K562 (cell line): ENCODE measurements around the gene BOLA3.

Experiments
- BCL6 ChIP-seq: fragments of 250-450 bp; sonication (Bioruptor Pico); IDR thresholded peaks from 2 replicates; pipeline ENCODE4 v1.4.0; 2020
- BCLAF1 ChIP-seq, 2 experiments: fragments of 450-650 bp in 1 of 2; IDR thresholded peaks; 2 replicates each; pipeline ENCODE4 v1.6.1; 2011 to 2017; ENCODE audit warnings: low read depth in 2 of 2, antibody characterized with exemption in 1 of 2, borderline replicate concordance in 1 of 2, low read length in 1 of 2, mild to moderate bottlenecking in 1 of 2, mixed read lengths in 1 of 2; ENCODE audit not compliant: control insufficient read depth in 1 of 2
- POLR2AphosphoS5 ChIP-seq: IDR thresholded peaks from 2 replicates; pipeline ENCODE4 v1.6.1; 2011; ENCODE audit warnings: mild to moderate bottlenecking, low read depth, low read length, moderate library complexity; ENCODE audit not compliant: control insufficient read depth, insufficient read depth
- PTBP1 ChIP-seq: fragments of 200-400 bp; formaldehyde crosslinking; IDR thresholded peaks from 2 replicates; pipeline ENCODE4 v1.6.1; 2017; ENCODE audit warnings: low read depth, low read length
- RAD21 ChIP-seq, 2 experiments: fragments of 250-450 bp in 1 of 2; fragments of 450-650 bp in 1 of 2; sonication (Bioruptor Pico) in 1 of 2; formaldehyde crosslinking in 1 of 2; IDR thresholded peaks in 1 of 2; conservative IDR thresholded peaks in 1 of 2; 2 replicates each; pipeline versions ENCODE4 v1.4.0 to v1.8.0; 2020 to 2022; ENCODE audit warnings: mild to moderate bottlenecking in 2 of 2, moderate library complexity in 1 of 2
- SIX5 ChIP-seq, 2 experiments: IDR thresholded peaks; 2 replicates each; pipeline ENCODE4 v1.6.1; 2011; ENCODE audit warnings: low read length in 2 of 2, borderline replicate concordance in 1 of 2, low read depth in 1 of 2, mild to moderate bottlenecking in 1 of 2, moderate library complexity in 1 of 2; ENCODE audit not compliant: insufficient read depth in 1 of 2
- TF ChIP-seq, protein P1 (sequence below): IDR thresholded peaks from 2 replicates; pipeline ENCODE4 v1.6.1; 2016; ENCODE audit warnings: missing genetic modification characterization, missing compliant biosample characterization

GRCh38 chr2:74148457-74149246, 940 bp upstream of the BOLA3 start:
- TF ChIP-seq, protein P1, sequence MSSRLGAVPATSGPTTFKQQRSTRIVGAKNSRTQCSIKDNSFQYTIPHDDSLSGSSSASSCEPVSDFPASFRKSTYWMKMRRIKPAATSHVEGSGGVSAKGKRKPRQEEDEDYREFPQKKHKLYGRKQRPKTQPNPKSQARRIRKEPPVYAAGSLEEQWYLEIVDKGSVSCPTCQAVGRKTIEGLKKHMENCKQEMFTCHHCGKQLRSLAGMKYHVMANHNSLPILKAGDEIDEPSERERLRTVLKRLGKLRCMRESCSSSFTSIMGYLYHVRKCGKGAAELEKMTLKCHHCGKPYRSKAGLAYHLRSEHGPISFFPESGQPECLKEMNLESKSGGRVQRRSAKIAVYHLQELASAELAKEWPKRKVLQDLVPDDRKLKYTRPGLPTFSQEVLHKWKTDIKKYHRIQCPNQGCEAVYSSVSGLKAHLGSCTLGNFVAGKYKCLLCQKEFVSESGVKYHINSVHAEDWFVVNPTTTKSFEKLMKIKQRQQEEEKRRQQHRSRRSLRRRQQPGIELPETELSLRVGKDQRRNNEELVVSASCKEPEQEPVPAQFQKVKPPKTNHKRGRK (tag) = no peak
- TF ChIP-seq RAD21 (CRISPR knock-in tag; conservative IDR thresholded peaks at IDR 0.05 in 1 of 2, IDR thresholded peaks at IDR 0.05 in 1 of 2) (no peak), BCLAF1 (IDR thresholded peaks at IDR 0.05; ENCODE audit: borderline replicate concordance in 1 of 2, control insufficient read depth in 1 of 2, low read depth in 2 of 2, low read length in 1 of 2) (no peak), BCL6 (CRISPR knock-in tag) (no peak), PTBP1 (no peak), SIX5 (IDR thresholded peaks at IDR 0.05; ENCODE audit: borderline replicate concordance in 1 of 2, insufficient read depth in 1 of 2, low read depth in 1 of 2, low read length in 2 of 2) (no peak), POLR2AphosphoS5 (no peak)
